BE2C (cell line): ENCODE data around the gene TAF6L.
A peak's percentile ranks its signal among the peaks of the same experiment; 100 is the strongest.
"Not testable (repeated sequence)": the region's sequence is repeated elsewhere in the genome, so short reads cannot be mapped to it uniquely, and the experiment has no call there.

Experiments
- DNase-seq: peaks from one replicate; pipeline ENCODE4 v3.0.0-alpha.2; 2020
- H3K27me3 ChIP-seq: fragments of 250-450 bp; sonication (Bioruptor Pico); 2 replicates; pipeline ENCODE4 v1.5.1; 2020; ENCODE audit warnings: mild to moderate bottlenecking
- H3K36me3 ChIP-seq: fragments of 250-450 bp; sonication (Bioruptor Pico); 2 replicates; pipeline ENCODE4 v1.5.1; 2020; ENCODE audit warnings: mild to moderate bottlenecking
- H3K4me1 ChIP-seq: fragments of 250-450 bp; sonication (Bioruptor Pico); 2 replicates; pipeline ENCODE4 v1.5.1; 2020
- H3K4me3 ChIP-seq: 2 replicates; pipeline ENCODE4 v1.5.1; 2011; ENCODE audit warnings: low read depth, low read length
- H3K9me3 ChIP-seq: fragments of 250-450 bp; sonication (Bioruptor Pico); 2 replicates; pipeline ENCODE4 v1.5.1; 2020
- CTCF ChIP-seq: IDR thresholded peaks from 2 replicates; pipeline ENCODE4 v1.5.1; 2012; ENCODE audit warnings: mild to moderate bottlenecking, low read depth, low read length

The TAF6L gene

GRCh38 chr11:62737196-62737595, 34.0 kb upstream of the TAF6L start:
- Histone ChIP-seq H3K4me1 (no peaks in the 10 kb centered on the region), H3K36me3 (peaks cover 9% of the 10 kb centered on the region; the same call in 1 of the 2 replicates), H3K4me3 (no peak overlapping the region), H3K9me3 (no peaks in the 10 kb centered on the region), H3K27me3 (no peaks in the 10 kb centered on the region)
- no peak for DNase-seq
- TF ChIP-seq CTCF, result no peak

GRCh38 chr11:62747475-62748160, 23.6 kb upstream of the TAF6L start:
- no peak overlapping the region for H3K4me3 ChIP-seq
- H3K27me3 ChIP-seq, result no peaks in the 10 kb centered on the region
- no peaks in the 10 kb centered on the region for H3K36me3 ChIP-seq
- H3K9me3 ChIP-seq, result no peaks in the 10 kb centered on the region
- H3K4me1 ChIP-seq, result no peaks in the 10 kb centered on the region
- DNase-seq, result no peak
- TF ChIP-seq CTCF, result no peak

- not testable (repeated sequence) for H3K36me3 ChIP-seq, H3K27me3 ChIP-seq, H3K9me3 ChIP-seq, H3K4me3 ChIP-seq, H3K4me1 ChIP-seq, DNase-seq
Measured at GRCh38 chr11:62749931-62750330, 21.3 kb upstream of the TAF6L start.

- Histone ChIP-seq H3K4me1 (no peaks in the 10 kb centered on the region), H3K36me3 (no peaks in the 10 kb centered on the region)
- no peak for TF ChIP-seq CTCF
Measured at GRCh38 chr11:62752177-62752785, 18.9 kb upstream of the TAF6L start.

GRCh38 chr11:62752994-62753735, 18.0 kb upstream of the TAF6L start:
- Histone ChIP-seq H3K9me3 (no peaks in the 10 kb centered on the region), H3K36me3 (no peaks in the 10 kb centered on the region), H3K4me3 (peak overlapping the region; percentile 79), H3K4me1 (no peaks in the 10 kb centered on the region), H3K27me3 (no peaks in the 10 kb centered on the region)
- no peak for DNase-seq
- no peak for TF ChIP-seq CTCF

More at GRCh38 chr11:62752177-62752785, 18.9 kb upstream of the TAF6L start:
- DNase-seq, result no peak
- H3K27me3 ChIP-seq, result no peaks in the 10 kb centered on the region
- H3K4me3 ChIP-seq, result no peak overlapping the region
- H3K9me3 ChIP-seq, result no peaks in the 10 kb centered on the region

GRCh38 chr11:62753736-62754603, 17.2 kb upstream of the TAF6L start, which contains the start of gene ZBTB3:
Gene ZBTB3, minus strand, starts transcription at chr11:62754160. Its CDS starts 496 bp downstream, at chr11:62753664.
- DNase-seq, result peak; percentile 91
- H3K9me3 ChIP-seq, result no peaks in the 10 kb centered on the region
- H3K36me3 ChIP-seq, result no peaks in the 10 kb centered on the region
- no peak for TF ChIP-seq CTCF
- no peaks in the 10 kb centered on the region for H3K27me3 ChIP-seq
- peak within 1 kb of the TSS; percentile 79 for H3K4me3 ChIP-seq
- no peaks in the 10 kb centered on the region for H3K4me1 ChIP-seq
